ENCODE measurements around the gene KCNT2.
"Not testable (repeated sequence)": the region's sequence is repeated elsewhere in the genome, so short reads cannot be mapped to it uniquely, and the experiment has no call there.

KCNT2 gene

GRCh38 chr1:196590012-196590708 is 18.1 kb downstream of the KCNT2 start:
- DNase-seq, result no peak

GRCh38 chr1:196584696-196585095 is 23.5 kb downstream of the KCNT2 start:
- DNase-seq, result no peak

- no peak for DNase-seq
These were observed 30.9 kb downstream of the KCNT2 start for GRCh38 chr1:196577386-196577785.

GRCh38 chr1:196573226-196573625 is 35.0 kb downstream of the KCNT2 start:
- DNase-seq, result no peak

GRCh38 chr1:196567238-196567637 is 41.0 kb downstream of the KCNT2 start:
- DNase-seq, result no peak

- DNase-seq, result no peak
These were observed 44.5 kb downstream of the KCNT2 start for GRCh38 chr1:196563768-196564167.

- DNase-seq, result no peak
These were observed 48.9 kb downstream of the KCNT2 start for GRCh38 chr1:196559314-196559713.

- no peak for DNase-seq
These were observed 49.8 kb downstream of the KCNT2 start for GRCh38 chr1:196558411-196558810.

GRCh38 chr1:196557797-196558196 is 50.4 kb downstream of the KCNT2 start:
- no peak for DNase-seq

GRCh38 chr1:196550731-196551130 is 57.5 kb downstream of the KCNT2 start:
- DNase-seq, result no peak

- no peak for DNase-seq
These were observed 61.7 kb downstream of the KCNT2 start for GRCh38 chr1:196546272-196547111.

- DNase-seq, result no peak
These were observed 63.0 kb downstream of the KCNT2 start for GRCh38 chr1:196545222-196545621.

GRCh38 chr1:196544617-196545016 is 63.6 kb downstream of the KCNT2 start:
- no peak for DNase-seq

- no peak for DNase-seq
These were observed 64.4 kb downstream of the KCNT2 start for GRCh38 chr1:196543833-196544232.

GRCh38 chr1:196538473-196538872 is 69.8 kb downstream of the KCNT2 start:
- DNase-seq, result no peak

- DNase-seq, result no peak
These were observed 72.5 kb downstream of the KCNT2 start for GRCh38 chr1:196535727-196536126.

GRCh38 chr1:196531737-196532524 is 76.3 kb downstream of the KCNT2 start:
- DNase-seq, result no peak

- no peak for DNase-seq
These were observed 80.3 kb downstream of the KCNT2 start for GRCh38 chr1:196527919-196528318.

GRCh38 chr1:196522574-196523345 is 85.5 kb downstream of the KCNT2 start:
- not testable (repeated sequence) for DNase-seq

- no peak for DNase-seq
These were observed 91.0 kb downstream of the KCNT2 start for GRCh38 chr1:196517193-196517592.

GRCh38 chr1:196516373-196516772 is 91.9 kb downstream of the KCNT2 start:
- DNase-seq, result no peak

GRCh38 chr1:196515904-196516303 is 92.3 kb downstream of the KCNT2 start:
- no peak for DNase-seq

- no peak for DNase-seq
These were observed 94.4 kb downstream of the KCNT2 start for GRCh38 chr1:196513821-196514220.

Data from NCI-H446 treated with DMSO at 0.1 percent for 48 hours (cell line).